GM18951 (cell line): ENCODE results near the gene RABGGTA.

Experiments
- POLR2A ChIP-seq: IDR thresholded peaks from 4 replicates; pipeline ENCODE4 v1.6.1; 2011; ENCODE audit warnings: mild to moderate bottlenecking; ENCODE audit not compliant: insufficient read length, insufficient read depth; ENCODE audit errors: extremely low read depth
- in situ Hi-C: fragments of 300-500 bp; cut with MboI; formaldehyde crosslinking; loops from one replicate; pipeline ENCODE4 v1.12.0; 2022; ENCODE audit warnings: low sequenced_read_pairs, mixed read lengths, inconsistent platforms; ENCODE audit not compliant: unreplicated experiment

The RABGGTA gene

GRCh38 chr14:24258548-24259265 is 12.7 kb downstream of the RABGGTA start:
- in situ Hi-C loops, result no loop called here
- no peak for TF ChIP-seq POLR2A

- in situ Hi-C loops, result no loop called here
- no peak for TF ChIP-seq POLR2A
Observed at GRCh38 chr14:24258119-24258518, 13.3 kb downstream of the RABGGTA start.

GRCh38 chr14:24256960-24257359 is 14.4 kb downstream of the RABGGTA start:
- in situ Hi-C loops, result no loop called here
- no peak for TF ChIP-seq POLR2A

GRCh38 chr14:24255931-24256711 is 15.3 kb downstream of the RABGGTA start:
- TF ChIP-seq POLR2A, result no peak
- in situ Hi-C loops, result no loop called here

- in situ Hi-C loops, result no loop called here
- no peak for TF ChIP-seq POLR2A
Observed at GRCh38 chr14:24255438-24255837, 16.0 kb downstream of the RABGGTA start.

- in situ Hi-C loops, result no loop called here
Observed at GRCh38 chr14:24254630-24255392, 16.6 kb downstream of the RABGGTA start.

GRCh38 chr14:24253936-24254335 is 17.5 kb downstream of the RABGGTA start:
- no peak for TF ChIP-seq POLR2A
- in situ Hi-C loops, result no loop called here

More at GRCh38 chr14:24254630-24255392, 16.6 kb downstream of the RABGGTA start:
- no peak for TF ChIP-seq POLR2A

- in situ Hi-C loops, result no loop called here
- TF ChIP-seq POLR2A, result no peak
Observed at GRCh38 chr14:24252289-24253124, 18.9 kb downstream of the RABGGTA start.

- TF ChIP-seq POLR2A, result no peak
- in situ Hi-C loops, result no loop called here
Observed at GRCh38 chr14:24251880-24252288, 19.5 kb downstream of the RABGGTA start.

GRCh38 chr14:24250354-24250753 is 21.0 kb downstream of the RABGGTA start:
- in situ Hi-C loops, result no loop called here

GRCh38 chr14:24249230-24250021 is 22.0 kb downstream of the RABGGTA start:
- TF ChIP-seq POLR2A, result no peak
- in situ Hi-C loops, result no loop called here

More at GRCh38 chr14:24250354-24250753, 21.0 kb downstream of the RABGGTA start:
- TF ChIP-seq POLR2A, result no peak

- in situ Hi-C loops, result no loop called here
- no peak for TF ChIP-seq POLR2A
Observed at GRCh38 chr14:24247422-24247821, 24.0 kb downstream of the RABGGTA start.
